Fibroblast of lung (primary cell): ENCODE data around the gene MITF. TPM values are rescaled to one million over a fixed set of nuclear protein-coding genes. Genes with fewer than 3 reads are reported as not detected.

Experiments used
- DNase-seq, 2 donors: peaks; one replicate each; pipeline versions ENCODE4 v3.0.0 to v3.0.0-alpha.2; 2010; ENCODE audit warnings: low read depth in 2 of 2
- H2AFZ ChIP-seq: 2 replicates; pipeline ENCODE4 v1.5.1; 2012; ENCODE audit warnings: low read length, control low read depth, inconsistent platforms
- H3K27ac ChIP-seq: 2 replicates; pipeline ENCODE4 v1.5.1; 2011; ENCODE audit warnings: low read length, control low read depth; ENCODE audit not compliant: insufficient read depth
- H3K27me3 ChIP-seq: 2 replicates; pipeline ENCODE4 v1.5.1; 2011; ENCODE audit warnings: mild to moderate bottlenecking, low read length; ENCODE audit not compliant: control insufficient read depth, insufficient read depth
- H3K36me3 ChIP-seq: 2 replicates; pipeline ENCODE4 v1.5.1; 2011; ENCODE audit warnings: low read length; ENCODE audit not compliant: control insufficient read depth, insufficient read depth
- H3K4me1 ChIP-seq: 2 replicates; pipeline ENCODE4 v1.5.1; 2011; ENCODE audit warnings: low read length; ENCODE audit not compliant: control insufficient read depth, insufficient read depth; ENCODE audit errors: extremely low read depth
- H3K4me2 ChIP-seq: 2 replicates; pipeline ENCODE4 v1.5.1; 2011; ENCODE audit warnings: low read length, control low read depth; ENCODE audit not compliant: insufficient read depth; ENCODE audit errors: extremely low read depth
- H3K4me3 ChIP-seq, 4 experiments: fragments of 200-600 bp in 1 of 4; sonication (generic) in 1 of 4; replicated peaks in 1 of 4; 2 replicates each; pipeline ENCODE4 v1.5.1; 2011 to 2016; ENCODE audit warnings: low read length in 4 of 4, low read depth in 3 of 4, mild to moderate bottlenecking in 3 of 4, control low read depth in 2 of 4, inconsistent platforms in 1 of 4, mixed read lengths in 1 of 4; ENCODE audit not compliant: insufficient read depth in 1 of 4; ENCODE audit errors: control extremely low read depth in 1 of 4
- H3K79me2 ChIP-seq: 2 replicates; pipeline ENCODE4 v1.5.1; 2012; ENCODE audit warnings: mild to moderate bottlenecking, low read length, inconsistent platforms; ENCODE audit not compliant: control insufficient read depth, insufficient read depth
- H3K9ac ChIP-seq: 2 replicates; pipeline ENCODE4 v1.5.1; 2011; ENCODE audit warnings: mild to moderate bottlenecking, low read length, control low read depth; ENCODE audit not compliant: insufficient read depth
- H3K9me3 ChIP-seq: 2 replicates; pipeline ENCODE4 v1.5.1; 2012; ENCODE audit warnings: low read depth, low read length; ENCODE audit not compliant: control insufficient read depth, insufficient read depth
- H4K20me1 ChIP-seq: 2 replicates; pipeline ENCODE4 v1.5.1; 2011; ENCODE audit warnings: low read length; ENCODE audit not compliant: control insufficient read depth, insufficient read depth; ENCODE audit errors: extremely low read depth
- EZH2 ChIP-seq: IDR thresholded peaks from 2 replicates; pipeline ENCODE4 v1.5.1; 2012; ENCODE audit warnings: low read length, control low read depth, mild to moderate bottlenecking; ENCODE audit errors: missing control alignments
- polyA plus RNA-seq, 2 donors: library from polyadenylated mRNA; depleted of rRNA in 1 of 2; stranded (reverse) in 1 of 2; unstranded in 1 of 2; fragments of >200 nt; gene quantifications; 2 replicates each; pipeline ENCODE4 v1.2.1, GENCODE V29; 2011 to 2012; ENCODE audit warnings: missing spikeins in 1 of 2
- total RNA-seq: library from RNA; depleted of rRNA; stranded (reverse); fragments of >200 nt; gene quantifications from 2 replicates; pipeline ENCODE4 v1.2.1, GENCODE V29; 2014
- TF ChIP-seq, protein P1 (sequence below), 2 donors: IDR thresholded peaks in 1 of 2; conservative IDR thresholded peaks in 1 of 2; 1 replicate in 1 of 2; 2 replicates in 1 of 2; pipeline ENCODE4 v1.5.1; 2011 to 2012; ENCODE audit warnings: low read length in 2 of 2, control low read depth in 1 of 2, inconsistent platforms in 1 of 2, low read depth in 1 of 2, mild to moderate bottlenecking in 1 of 2

MITF gene
- total and polyA plus RNA-seq, 2 donors (not counting 1 experiment from before 2014, with no cell fraction given) = 31.6 to 34.3 TPM

DNA sequence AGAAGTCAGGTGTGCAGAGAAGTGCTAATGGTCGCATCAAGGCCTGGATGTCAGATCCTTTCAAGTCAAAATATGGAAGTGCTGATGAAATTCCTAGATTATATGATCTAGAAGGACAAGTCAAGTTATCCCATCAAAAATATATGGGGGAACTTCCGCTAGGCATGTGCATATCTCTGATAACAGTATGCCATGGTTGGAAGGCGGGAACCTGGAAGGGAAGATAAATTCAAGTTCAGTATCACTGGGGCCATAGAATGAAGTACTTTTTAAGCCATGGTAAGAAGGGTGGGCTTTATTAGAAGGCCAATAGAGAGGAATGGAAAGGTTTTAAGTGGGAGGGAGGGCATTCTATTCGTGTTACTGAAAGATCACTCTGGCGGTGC is 38.3 kb downstream of the MITF start:
- H3K79me2 ChIP-seq = no peaks in the 10 kb centered on the region
- no peak overlapping the region for H3K27ac ChIP-seq

DNA sequence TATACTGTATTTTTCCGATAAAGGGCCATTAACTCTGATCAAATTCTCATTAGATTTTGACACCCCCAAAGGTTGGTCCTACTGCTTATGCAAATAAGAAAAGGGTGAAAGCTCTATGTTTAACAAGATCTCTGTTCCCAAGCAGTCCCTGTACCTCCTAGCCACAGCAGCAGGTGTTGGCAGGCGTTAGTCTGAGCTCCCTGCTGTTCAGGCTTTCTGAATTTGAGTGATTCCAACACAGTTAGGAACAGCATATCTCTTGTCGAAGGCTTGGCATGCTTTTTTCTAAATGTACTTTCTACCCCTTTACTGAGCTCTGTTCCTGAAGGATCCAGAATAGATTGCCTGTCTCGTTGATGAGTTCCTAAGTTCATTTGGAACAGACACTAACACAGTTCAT is 42.3 kb downstream of the MITF start:
- Histone ChIP-seq H4K20me1 (no peaks in the 10 kb centered on the region), H3K4me3 (no peak overlapping the region), H3K36me3 (no peaks in the 10 kb centered on the region), H3K79me2 (no peaks in the 10 kb centered on the region), H3K27ac (no peak overlapping the region), H3K9me3 (no peaks in the 10 kb centered on the region), H3K4me2 (no peak overlapping the region), H3K9ac (no peak overlapping the region), H3K27me3 (no peaks in the 10 kb centered on the region), H2AFZ (no peak overlapping the region), H3K4me1 (peaks cover 12% of the 10 kb centered on the region)
- TF ChIP-seq, protein P1, sequence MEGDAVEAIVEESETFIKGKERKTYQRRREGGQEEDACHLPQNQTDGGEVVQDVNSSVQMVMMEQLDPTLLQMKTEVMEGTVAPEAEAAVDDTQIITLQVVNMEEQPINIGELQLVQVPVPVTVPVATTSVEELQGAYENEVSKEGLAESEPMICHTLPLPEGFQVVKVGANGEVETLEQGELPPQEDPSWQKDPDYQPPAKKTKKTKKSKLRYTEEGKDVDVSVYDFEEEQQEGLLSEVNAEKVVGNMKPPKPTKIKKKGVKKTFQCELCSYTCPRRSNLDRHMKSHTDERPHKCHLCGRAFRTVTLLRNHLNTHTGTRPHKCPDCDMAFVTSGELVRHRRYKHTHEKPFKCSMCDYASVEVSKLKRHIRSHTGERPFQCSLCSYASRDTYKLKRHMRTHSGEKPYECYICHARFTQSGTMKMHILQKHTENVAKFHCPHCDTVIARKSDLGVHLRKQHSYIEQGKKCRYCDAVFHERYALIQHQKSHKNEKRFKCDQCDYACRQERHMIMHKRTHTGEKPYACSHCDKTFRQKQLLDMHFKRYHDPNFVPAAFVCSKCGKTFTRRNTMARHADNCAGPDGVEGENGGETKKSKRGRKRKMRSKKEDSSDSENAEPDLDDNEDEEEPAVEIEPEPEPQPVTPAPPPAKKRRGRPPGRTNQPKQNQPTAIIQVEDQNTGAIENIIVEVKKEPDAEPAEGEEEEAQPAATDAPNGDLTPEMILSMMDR (conservative IDR thresholded peaks at IDR 0.05 in 1 of 2, IDR thresholded peaks at IDR 0.05 in 1 of 2; ENCODE audit: low read depth in 1 of 2, low read length in 2 of 2) = no peak
- no peak for TF ChIP-seq EZH2
- no peak for DNase-seq

More for the DNA sequence above, 38.3 kb downstream of the MITF start:
- H2AFZ ChIP-seq = no peak overlapping the region
- no peaks in the 10 kb centered on the region for H3K27me3 ChIP-seq
- no peaks in the 10 kb centered on the region for H4K20me1 ChIP-seq
- no peak overlapping the region for H3K4me2 ChIP-seq
- H3K4me3 ChIP-seq = no peak overlapping the region
- H3K4me1 ChIP-seq = peaks cover 2% of the 10 kb centered on the region
- TF ChIP-seq, protein P1 (conservative IDR thresholded peaks at IDR 0.05 in 1 of 2, IDR thresholded peaks at IDR 0.05 in 1 of 2; ENCODE audit: low read depth in 1 of 2, low read length in 2 of 2) = no peak
- no peak for TF ChIP-seq EZH2
- DNase-seq = no peak
- no peaks in the 10 kb centered on the region for H3K36me3 ChIP-seq
- H3K9me3 ChIP-seq = no peaks in the 10 kb centered on the region
- no peak overlapping the region for H3K9ac ChIP-seq

DNA sequence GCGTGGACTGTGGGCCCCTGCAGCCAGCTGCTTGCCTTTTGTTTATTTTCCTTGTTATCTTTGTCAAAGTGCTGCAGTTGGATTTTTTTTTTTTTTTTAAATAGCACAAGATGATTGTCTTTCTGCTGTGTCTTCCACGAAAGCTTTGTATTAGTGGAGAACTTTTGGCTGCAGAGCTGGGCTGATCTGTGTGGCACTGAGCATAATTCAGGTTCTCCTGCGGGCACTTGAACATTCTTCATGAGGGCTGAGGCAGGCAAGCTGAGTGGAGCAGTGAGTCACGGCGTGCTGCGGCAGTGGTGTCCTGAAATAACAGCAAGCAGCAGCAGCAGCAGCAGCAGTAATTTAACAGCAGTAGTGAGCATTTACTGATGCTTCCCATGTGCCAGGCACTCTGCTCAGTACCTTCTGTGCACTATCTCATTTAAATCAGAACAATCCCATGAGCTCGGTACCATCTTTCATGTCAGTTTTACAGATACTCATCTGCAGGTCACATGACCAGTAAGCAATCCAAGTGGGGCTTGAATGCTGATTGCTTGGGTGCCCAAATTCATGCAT is 45.8 kb downstream of the MITF start:
- Histone ChIP-seq H3K4me1 (peaks cover 17% of the 10 kb centered on the region), H3K4me2 (peak overlapping the region; percentile 69), H3K79me2 (no peaks in the 10 kb centered on the region), H3K27me3 (no peaks in the 10 kb centered on the region), H2AFZ (no peak overlapping the region), H3K27ac (no peak overlapping the region), H3K4me3 (no peak overlapping the region), H3K9ac (no peak overlapping the region), H4K20me1 (no peaks in the 10 kb centered on the region), H3K9me3 (no peaks in the 10 kb centered on the region), H3K36me3 (no peaks in the 10 kb centered on the region)
- no peak for TF ChIP-seq EZH2
- TF ChIP-seq, protein P1 (conservative IDR thresholded peaks at IDR 0.05 in 1 of 2, IDR thresholded peaks at IDR 0.05 in 1 of 2; ENCODE audit: low read depth in 1 of 2, low read length in 2 of 2) = no peak
- peak; percentile 82 to 92 for DNase-seq
